DMS53 (cell line): ENCODE measurements around the gene GRK1.
"Not testable (repeated sequence)": the region's sequence is repeated elsewhere in the genome, so short reads cannot be mapped to it uniquely, and the experiment has no call there.

Experiments used
- DNase-seq: peaks from one replicate; lab custom pipeline; 2025; lab: John Stamatoyannopoulos, UW

The GRK1 gene

GRCh38 chr13:113665597-113666328 is 1.3 kb upstream of the GRK1 start:
- DNase-seq, result no peak

GRCh38 chr13:113666329-113666670 is 719 bp upstream of the GRK1 start:
- peak; percentile 1 for DNase-seq

GRCh38 chr13:113667771-113668490 is 912 bp downstream of the GRK1 start:
- DNase-seq, result no peak

GRCh38 chr13:113668491-113668971 is 1.5 kb downstream of the GRK1 start:
- no peak for DNase-seq

GRCh38 chr13:113669231-113669754 is 2.3 kb downstream of the GRK1 start:
- no peak for DNase-seq

GRCh38 chr13:113669755-113670341 is 2.8 kb downstream of the GRK1 start:
- no peak for DNase-seq

GRCh38 chr13:113670541-113670940 is 3.5 kb downstream of the GRK1 start:
- no peak for DNase-seq

GRCh38 chr13:113671066-113672001 is 4.3 kb downstream of the GRK1 start:
- no peak for DNase-seq

- DNase-seq, result no peak
Measured at GRCh38 chr13:113672002-113672651, 5.1 kb downstream of the GRK1 start.

GRCh38 chr13:113722921-113723320 is 55.9 kb downstream of the GRK1 start:
- DNase-seq, result no peak

- no peak for DNase-seq
Measured at GRCh38 chr13:113723410-113724015, 56.5 kb downstream of the GRK1 start.

- DNase-seq, result no peak
Measured at GRCh38 chr13:113724016-113724758, 57.2 kb downstream of the GRK1 start.

- peak; percentile 75 for DNase-seq
Measured at GRCh38 chr13:113724780-113725315, 57.8 kb downstream of the GRK1 start.

GRCh38 chr13:113725329-113726105 is 58.5 kb downstream of the GRK1 start:
- DNase-seq, result not testable (repeated sequence)

- DNase-seq, result peak; percentile 73
Measured at GRCh38 chr13:113726106-113726821, 59.2 kb downstream of the GRK1 start.

- DNase-seq, result peak; percentile 54
Measured at GRCh38 chr13:113726961-113727411, 60.0 kb downstream of the GRK1 start.

- DNase-seq, result no peak
Measured at GRCh38 chr13:113728571-113729054, 61.6 kb downstream of the GRK1 start.
